ENCODE measurements around the gene MIB1.

- TF ChIP-seq CTCF (IDR thresholded peaks at IDR 0.05) (no peak), ZFX (IDR thresholded peaks at IDR 0.05; ENCODE audit: borderline replicate concordance) (no peak)
Observed at GRCh38 chr18:21777814-21778213, 37.2 kb downstream of the MIB1 start.

Measured in 22Rv1 (cell line).